ENCODE data around the gene DGKG. TPM values are rescaled to one million over a fixed set of nuclear protein-coding genes. Genes with fewer than 3 reads are reported as not detected.

The DGKG gene
- total RNA-seq, 3 donors from 2014 or later = 0.59 to 2.3 (median 2.1) TPM

GRCh38 chr3:186367631-186368030, 5.6 kb upstream of the DGKG start:
- DNase-seq (ENCODE audit: low spot score in 2 of 2) = no peak
- H3K27me3 ChIP-seq = peaks cover 0 to 50% of the 10 kb centered on the region in 2 donors
- H3K9me3 ChIP-seq = no peaks in the 10 kb centered on the region
- TF ChIP-seq POLR2AphosphoS5 (IDR thresholded peaks at IDR 0.05) (no peak), POLR2A (IDR thresholded peaks at IDR 0.05) (no peak)
- TF ChIP-seq, protein P1, sequence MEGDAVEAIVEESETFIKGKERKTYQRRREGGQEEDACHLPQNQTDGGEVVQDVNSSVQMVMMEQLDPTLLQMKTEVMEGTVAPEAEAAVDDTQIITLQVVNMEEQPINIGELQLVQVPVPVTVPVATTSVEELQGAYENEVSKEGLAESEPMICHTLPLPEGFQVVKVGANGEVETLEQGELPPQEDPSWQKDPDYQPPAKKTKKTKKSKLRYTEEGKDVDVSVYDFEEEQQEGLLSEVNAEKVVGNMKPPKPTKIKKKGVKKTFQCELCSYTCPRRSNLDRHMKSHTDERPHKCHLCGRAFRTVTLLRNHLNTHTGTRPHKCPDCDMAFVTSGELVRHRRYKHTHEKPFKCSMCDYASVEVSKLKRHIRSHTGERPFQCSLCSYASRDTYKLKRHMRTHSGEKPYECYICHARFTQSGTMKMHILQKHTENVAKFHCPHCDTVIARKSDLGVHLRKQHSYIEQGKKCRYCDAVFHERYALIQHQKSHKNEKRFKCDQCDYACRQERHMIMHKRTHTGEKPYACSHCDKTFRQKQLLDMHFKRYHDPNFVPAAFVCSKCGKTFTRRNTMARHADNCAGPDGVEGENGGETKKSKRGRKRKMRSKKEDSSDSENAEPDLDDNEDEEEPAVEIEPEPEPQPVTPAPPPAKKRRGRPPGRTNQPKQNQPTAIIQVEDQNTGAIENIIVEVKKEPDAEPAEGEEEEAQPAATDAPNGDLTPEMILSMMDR (IDR thresholded peaks at IDR 0.05) = no peak
- no peaks in the 10 kb centered on the region for H3K36me3 ChIP-seq
- no peaks in the 10 kb centered on the region for H3K4me1 ChIP-seq
- intact Hi-C loops (cut with DNase I; ENCODE audit: low total_unique reads) = no loop called here
- H3K27ac ChIP-seq = no peak overlapping the region
- no peak overlapping the region for H3K4me3 ChIP-seq

- Histone ChIP-seq H3K36me3 (no peaks in the 10 kb centered on the region), H3K4me3 (no peak overlapping the region), H3K27ac (no peak overlapping the region), H3K27me3 (peaks cover 0 to 64% of the 10 kb centered on the region in 2 donors), H3K9me3 (no peaks in the 10 kb centered on the region), H3K4me1 (no peaks in the 10 kb centered on the region)
- TF ChIP-seq, protein P1 (IDR thresholded peaks at IDR 0.05) = no peak
- no peak for TF ChIP-seq POLR2A (IDR thresholded peaks at IDR 0.05)
- no peak for TF ChIP-seq POLR2AphosphoS5 (IDR thresholded peaks at IDR 0.05)
- intact Hi-C loops (cut with DNase I; ENCODE audit: low total_unique reads) = no loop called here
- no peak for DNase-seq (ENCODE audit: low spot score in 2 of 2)
Observed at GRCh38 chr3:186366206-186366605, 4.2 kb upstream of the DGKG start.

GRCh38 chr3:186365202-186365974, 3.4 kb upstream of the DGKG start:
- no peaks in the 10 kb centered on the region for H3K4me1 ChIP-seq
- peaks cover 0 to 72% of the 10 kb centered on the region in 2 donors for H3K27me3 ChIP-seq
- TF ChIP-seq, protein P1 (IDR thresholded peaks at IDR 0.05) = no peak
- TF ChIP-seq POLR2AphosphoS5 (IDR thresholded peaks at IDR 0.05) = no peak
- no peak for TF ChIP-seq POLR2A (IDR thresholded peaks at IDR 0.05)
- no peaks in the 10 kb centered on the region for H3K9me3 ChIP-seq
- H3K36me3 ChIP-seq = no peaks in the 10 kb centered on the region
- intact Hi-C loops (cut with DNase I; ENCODE audit: low total_unique reads) = no loop called here
- no peak for DNase-seq (ENCODE audit: low spot score in 2 of 2)
- H3K27ac ChIP-seq = no peak overlapping the region
- no peak overlapping the region for H3K4me3 ChIP-seq

DNA sequence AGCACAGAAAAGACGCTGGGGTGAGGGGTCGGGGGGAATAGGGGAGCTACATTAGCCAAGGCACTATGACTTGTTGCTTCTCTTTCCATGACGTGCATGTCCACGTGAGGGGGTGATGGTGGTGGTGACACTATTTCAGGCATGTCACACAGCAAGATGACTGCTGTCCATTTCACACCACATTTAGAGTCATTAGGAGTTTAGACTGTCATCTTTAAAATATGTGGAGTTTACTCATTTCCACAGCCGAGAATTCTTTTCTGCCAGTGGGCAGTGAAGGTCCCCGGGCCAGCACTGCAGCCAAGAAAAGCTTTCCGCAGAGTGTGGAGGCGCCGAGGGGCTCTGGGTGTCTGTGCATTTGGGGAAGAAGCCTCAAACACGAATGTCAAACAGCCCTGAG, 954 bp upstream of the DGKG start:
- Histone ChIP-seq H3K36me3 (no peaks in the 10 kb centered on the region), H3K4me1 (no peaks in the 10 kb centered on the region), H3K27ac (no peak overlapping the region), H3K4me3 (no peak overlapping the region), H3K9me3 (no peaks in the 10 kb centered on the region), H3K27me3 (peaks cover 0 to 60% of the 10 kb centered on the region in 2 donors)
- intact Hi-C loops (cut with DNase I; ENCODE audit: low total_unique reads) = no loop called here
- DNase-seq (ENCODE audit: low spot score in 2 of 2) = no peak
- TF ChIP-seq, protein P1 (IDR thresholded peaks at IDR 0.05) = no peak
- no peak for TF ChIP-seq POLR2AphosphoS5 (IDR thresholded peaks at IDR 0.05)

GRCh38 chr3:186362537-186362842, 456 bp upstream of the DGKG start:
- Histone ChIP-seq H3K27ac (no peak overlapping the region), H3K27me3 (peaks cover 0 to 56% of the 10 kb centered on the region in 2 donors), H3K9me3 (no peaks in the 10 kb centered on the region), H3K4me3 (peak overlapping the region in 2 of 3 donors; percentile 44 to 62), H3K36me3 (no peaks in the 10 kb centered on the region), H3K4me1 (no peaks in the 10 kb centered on the region)
- DNase-seq (ENCODE audit: low spot score in 2 of 2) = no peak
- TF ChIP-seq, protein P1 (IDR thresholded peaks at IDR 0.05) = no peak
- TF ChIP-seq POLR2AphosphoS5 (IDR thresholded peaks at IDR 0.05) = no peak
- TF ChIP-seq POLR2A (IDR thresholded peaks at IDR 0.05) = no peak
- intact Hi-C loops (cut with DNase I; ENCODE audit: low total_unique reads) = no loop called here

Data from breast epithelium (tissue), 4 donors.